ENCODE measurements around the gene VPREB1. TPM values are rescaled to one million over a fixed set of nuclear protein-coding genes. Genes with fewer than 3 reads are reported as not detected.
"Not testable (repeated sequence)": the region's sequence is repeated elsewhere in the genome, so short reads cannot be mapped to it uniquely, and the experiment has no call there.

The VPREB1 gene
- total RNA-seq, 2 experiments from 2014 or later, result not detected

DNA sequence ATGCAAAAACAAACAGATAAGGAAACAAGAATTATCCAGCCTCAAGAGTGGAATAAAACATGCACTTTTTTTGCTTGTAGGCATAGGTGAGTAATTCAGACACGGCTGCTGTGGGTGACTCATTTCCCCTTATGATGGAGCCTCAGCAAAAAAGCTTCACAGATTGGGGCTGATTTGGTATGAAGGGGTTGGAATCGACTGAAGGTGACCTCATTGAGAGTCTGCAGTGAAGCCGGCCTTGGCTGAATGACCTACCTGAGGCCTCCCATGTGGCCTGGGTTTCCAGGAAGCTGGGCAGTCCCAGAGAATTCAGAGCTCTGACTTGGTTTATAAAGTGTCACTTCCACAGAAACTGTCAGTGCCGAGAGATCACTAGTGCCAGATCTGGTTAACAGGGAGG, 34.2 kb upstream of the VPREB1 start:
- ChIA-PET POLR2A (no interaction called here), CTCF (interaction anchor here (1.5 to 1.6 kb wide), 2 partner anchors 22 to 25 kb away, joined by 4 to 8 read pairs; no protein-coding TSS in a partner anchor)

DNA sequence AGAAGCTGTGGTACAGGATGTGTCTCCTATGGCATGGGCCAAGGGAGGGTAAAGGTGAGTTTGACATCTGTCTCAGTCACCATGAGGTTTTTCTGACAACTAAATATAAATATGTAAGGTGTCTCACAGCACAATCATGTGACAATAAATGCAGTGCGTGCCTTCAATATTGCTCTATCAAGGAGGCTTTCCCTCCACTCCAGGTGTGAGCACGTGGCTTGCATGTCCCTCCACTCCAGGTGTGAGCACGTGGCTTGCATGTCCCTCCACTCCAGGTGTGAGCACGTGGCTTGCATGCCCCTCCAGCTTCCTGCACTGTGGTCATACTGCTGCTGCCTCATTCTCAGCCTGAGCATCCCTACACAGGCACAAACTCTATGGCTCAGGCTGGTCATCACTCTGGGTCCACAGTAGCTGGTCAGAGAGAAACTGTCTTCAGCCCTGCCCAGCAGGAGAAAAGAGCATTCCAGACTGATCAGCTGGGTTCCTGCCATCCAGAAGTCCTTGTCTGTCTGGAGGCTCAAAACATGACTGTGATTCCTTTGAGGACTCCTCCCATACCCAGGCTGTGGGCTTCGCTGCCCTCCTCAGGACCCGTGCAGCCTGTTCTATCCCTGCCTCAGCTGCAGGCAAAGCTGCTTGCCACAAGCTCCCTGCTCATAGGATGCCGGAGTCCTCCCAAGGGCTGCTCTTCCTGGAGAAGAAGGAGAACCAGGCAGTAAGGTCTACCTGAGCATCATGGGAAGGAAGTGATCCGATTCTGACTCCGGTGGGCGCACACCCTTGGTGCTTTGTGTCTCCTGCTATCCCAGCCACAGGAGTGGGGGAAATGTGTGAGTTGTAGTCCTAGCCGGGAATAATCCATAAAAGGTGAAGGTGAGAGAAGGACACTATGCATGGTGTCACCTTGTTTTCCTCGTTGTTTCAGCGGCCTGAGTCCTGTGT, 33.4 kb upstream of the VPREB1 start:
- ChIA-PET POLR2A (no interaction called here), CTCF (interaction anchor here (1.5 to 1.6 kb wide), 2 partner anchors 21 to 24 kb away, joined by 4 to 8 read pairs; no protein-coding TSS in a partner anchor)

DNA sequence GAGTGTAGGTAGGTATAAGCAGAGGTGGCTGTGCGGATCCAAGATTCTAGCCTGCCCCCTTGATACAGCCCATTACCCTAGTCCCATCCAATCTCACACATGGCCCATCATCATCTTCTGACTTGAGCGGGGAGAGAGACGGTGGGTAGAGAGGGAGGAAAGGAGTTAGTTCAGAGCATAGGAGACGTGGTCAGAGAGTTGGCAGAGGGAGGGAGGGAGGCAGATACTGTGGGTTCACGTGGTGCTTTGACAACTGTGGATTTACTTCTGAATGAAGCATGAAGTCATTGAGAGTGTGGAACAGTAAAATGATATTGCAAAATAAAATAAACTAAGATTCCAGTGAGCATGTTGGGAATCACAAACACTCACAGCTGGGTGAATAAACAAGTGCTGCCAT, 31.4 kb upstream of the VPREB1 start:
- ChIA-PET CTCF (no interaction called here), POLR2A (no interaction called here)

DNA sequence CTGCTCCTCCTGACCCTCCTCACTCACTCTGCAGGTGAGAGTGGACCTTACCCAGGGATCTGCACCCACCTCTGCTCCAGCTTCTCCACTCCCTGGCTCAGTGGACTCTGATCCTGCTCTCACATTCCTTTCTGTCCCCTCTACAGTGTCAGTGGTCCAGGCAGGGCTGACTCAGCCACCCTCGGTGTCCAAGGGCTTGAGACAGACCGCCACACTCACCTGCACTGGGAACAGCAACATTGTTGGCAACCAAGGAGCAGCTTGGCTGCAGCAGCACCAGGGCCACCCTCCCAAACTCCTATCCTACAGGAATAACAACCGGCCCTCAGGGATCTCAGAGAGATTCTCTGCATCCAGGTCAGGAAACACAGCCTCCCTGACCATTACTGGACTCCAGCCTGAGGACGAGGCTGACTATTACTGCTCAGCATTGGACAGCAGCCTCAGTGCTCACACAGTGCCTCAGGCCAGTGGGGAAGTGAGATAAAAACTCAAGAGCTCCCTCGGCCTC, 29.7 kb upstream of the VPREB1 start:
- POLR2A ChIA-PET, result no interaction called here
- CTCF ChIA-PET, result interaction anchor here (1.0 kb wide), 1 partner anchor 20 kb away, joined by 3 read pairs; no protein-coding TSS in a partner anchor

DNA sequence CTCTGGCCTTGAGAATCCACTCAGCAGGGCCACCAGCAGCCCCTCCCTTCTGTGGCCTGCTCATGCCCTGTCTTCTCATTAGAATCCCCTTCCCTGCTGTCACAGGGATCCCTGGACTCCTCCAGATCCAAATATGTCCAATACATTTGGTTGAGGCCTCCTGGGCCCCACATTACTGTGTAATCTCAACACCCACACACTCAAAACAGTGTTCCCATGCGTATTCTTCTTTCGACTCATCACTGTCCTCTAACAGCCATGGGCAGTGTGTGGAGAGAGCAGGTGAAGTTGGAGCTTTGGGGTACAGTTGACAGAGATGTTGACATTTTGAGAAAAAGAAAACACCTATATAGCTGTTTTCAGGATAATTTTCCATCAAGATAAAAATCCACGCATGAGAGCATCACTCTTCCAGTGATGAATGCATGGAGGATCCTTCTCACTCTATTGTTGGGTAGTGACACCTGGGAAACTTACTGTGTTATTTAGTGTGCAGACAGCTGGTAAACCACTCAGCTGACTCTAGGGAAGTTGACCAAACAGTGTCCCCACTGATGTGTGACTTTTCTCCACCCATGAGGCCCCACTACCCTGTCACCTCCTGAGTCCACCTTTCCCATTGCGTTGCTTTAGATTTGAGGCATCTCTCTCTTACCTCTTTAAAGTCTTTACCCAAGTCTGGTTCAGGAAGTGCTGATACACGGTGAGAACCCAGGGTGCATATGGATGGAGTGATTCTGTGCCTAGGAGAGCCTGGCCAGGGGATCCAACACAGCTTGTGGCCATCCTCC, 28.7 kb upstream of the VPREB1 start:
- ChIA-PET POLR2A (no interaction called here), CTCF (interaction anchor here (1.0 to 2.1 kb wide), 3 partner anchors 8 to 20 kb away, joined by 4 to 7 read pairs (median 5); no protein-coding TSS in a partner anchor)

DNA sequence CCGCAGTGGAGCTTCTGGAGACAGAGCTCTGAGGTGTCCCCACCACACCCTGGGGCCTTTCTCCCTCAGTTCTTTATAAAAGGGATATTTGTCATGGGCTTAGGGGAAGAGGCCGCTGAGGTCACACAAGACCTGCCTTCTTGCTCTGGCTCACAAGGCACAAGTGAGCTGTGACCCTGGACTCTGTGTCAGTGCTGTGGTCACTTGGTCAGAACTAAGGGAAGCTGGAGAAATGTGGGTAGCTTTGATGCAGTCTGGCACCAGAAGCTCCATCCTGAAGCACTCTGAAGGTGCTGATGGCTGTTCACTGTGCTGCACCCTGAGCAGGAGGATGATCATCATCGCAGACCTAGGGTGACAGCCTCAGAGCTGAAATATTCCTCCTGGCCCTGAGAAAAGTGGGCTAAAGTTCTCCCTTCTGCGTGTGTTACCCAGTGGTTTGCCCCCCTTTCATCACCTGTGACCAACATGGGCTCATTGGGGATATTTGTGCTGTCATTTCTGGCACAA, 28.1 kb upstream of the VPREB1 start:
- ChIA-PET POLR2A (no interaction called here), CTCF (interaction anchor here (1.0 to 2.1 kb wide), 3 partner anchors 9 to 19 kb away, joined by 4 to 7 read pairs (median 5); no protein-coding TSS in a partner anchor)

DNA sequence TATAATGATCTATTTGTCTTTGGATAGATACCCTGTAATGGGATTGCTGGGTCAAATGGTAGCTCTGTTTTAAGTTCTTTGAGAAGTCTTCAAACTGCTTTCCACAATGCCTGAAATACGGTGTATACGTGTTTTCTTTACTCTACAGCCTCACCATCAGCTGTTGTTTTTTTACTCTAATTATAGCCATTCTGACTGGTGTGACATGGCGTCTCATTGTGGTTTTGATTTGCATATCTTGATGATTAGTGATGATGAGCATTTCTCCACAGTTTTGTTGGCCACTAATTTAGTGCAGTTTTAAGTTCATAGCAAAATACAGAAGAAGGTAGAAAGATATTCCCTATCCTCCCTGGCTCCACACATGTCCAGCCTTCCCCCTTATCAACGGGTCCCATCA, 26.3 kb upstream of the VPREB1 start:
- POLR2A ChIA-PET, result no interaction called here
- CTCF ChIA-PET, result interaction anchor here (1.4 kb wide), 1 partner anchor 10 kb away, joined by 6 read pairs; no protein-coding TSS in a partner anchor

DNA sequence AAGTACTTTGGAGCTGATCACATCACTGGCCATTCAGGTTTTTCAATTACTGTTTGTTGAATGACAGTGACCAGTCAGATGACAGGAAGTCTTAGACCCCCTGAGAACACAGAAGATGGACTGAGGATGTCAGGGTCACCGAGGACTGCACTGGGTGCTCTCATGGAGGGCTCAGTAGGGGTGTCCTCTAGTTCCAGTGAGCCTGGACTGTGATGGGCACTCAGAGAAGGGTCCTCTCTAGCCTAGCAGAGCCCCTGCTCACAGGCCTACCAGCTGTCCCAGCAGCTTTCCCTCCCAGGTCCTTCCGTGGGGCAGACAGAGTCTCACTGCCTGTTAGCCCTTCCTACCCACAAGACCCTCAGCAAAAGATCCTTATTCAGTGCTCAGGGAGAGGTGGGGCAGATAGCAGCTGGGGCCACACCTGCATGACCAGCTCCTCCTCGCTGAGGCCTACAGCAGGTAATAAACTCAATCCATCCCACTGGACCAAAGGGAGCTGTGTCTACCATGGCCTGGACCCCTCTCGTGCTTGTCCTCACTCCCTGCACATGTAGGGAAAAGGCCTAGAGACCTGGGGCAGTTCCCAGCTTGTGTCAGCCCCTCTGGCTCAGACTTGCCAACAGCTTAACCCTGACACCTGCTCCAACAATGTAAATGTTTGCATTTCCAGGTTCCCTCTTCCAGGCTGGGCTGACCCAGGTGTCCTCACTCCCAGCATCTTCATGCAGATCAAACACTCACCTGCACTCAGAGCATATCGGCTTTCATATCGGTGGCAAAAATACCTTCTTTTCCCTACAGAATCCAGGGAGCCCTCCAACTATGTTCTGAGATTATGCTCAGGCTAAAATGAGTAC, 25.2 kb upstream of the VPREB1 start:
- ChIA-PET CTCF (interaction anchor here (1.4 kb wide), 1 partner anchor 11 kb away, joined by 6 read pairs; no protein-coding TSS in a partner anchor), POLR2A (no interaction called here)

DNA sequence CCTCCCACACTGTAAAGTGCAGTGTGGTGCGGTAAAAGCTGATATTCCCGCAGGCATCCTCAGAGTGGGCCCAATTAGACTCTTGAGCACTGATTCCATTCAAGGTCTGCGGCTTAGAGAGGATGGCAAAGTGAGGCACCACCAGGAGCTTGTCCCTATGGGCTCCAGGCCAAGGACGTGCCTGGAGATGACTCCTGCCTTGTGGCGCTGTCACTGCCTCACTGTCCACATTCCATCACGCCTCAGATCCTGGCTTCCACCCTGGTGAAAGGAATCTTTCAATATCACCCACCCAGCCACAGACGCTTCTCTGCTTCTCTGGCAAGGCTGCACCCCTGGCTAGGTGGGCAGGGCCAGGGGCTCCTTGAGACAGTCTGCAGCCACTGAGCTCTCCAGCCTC, 23.5 kb upstream of the VPREB1 start:
- CTCF ChIA-PET, POLR2A ChIA-PET: not testable (repeated sequence)

DNA sequence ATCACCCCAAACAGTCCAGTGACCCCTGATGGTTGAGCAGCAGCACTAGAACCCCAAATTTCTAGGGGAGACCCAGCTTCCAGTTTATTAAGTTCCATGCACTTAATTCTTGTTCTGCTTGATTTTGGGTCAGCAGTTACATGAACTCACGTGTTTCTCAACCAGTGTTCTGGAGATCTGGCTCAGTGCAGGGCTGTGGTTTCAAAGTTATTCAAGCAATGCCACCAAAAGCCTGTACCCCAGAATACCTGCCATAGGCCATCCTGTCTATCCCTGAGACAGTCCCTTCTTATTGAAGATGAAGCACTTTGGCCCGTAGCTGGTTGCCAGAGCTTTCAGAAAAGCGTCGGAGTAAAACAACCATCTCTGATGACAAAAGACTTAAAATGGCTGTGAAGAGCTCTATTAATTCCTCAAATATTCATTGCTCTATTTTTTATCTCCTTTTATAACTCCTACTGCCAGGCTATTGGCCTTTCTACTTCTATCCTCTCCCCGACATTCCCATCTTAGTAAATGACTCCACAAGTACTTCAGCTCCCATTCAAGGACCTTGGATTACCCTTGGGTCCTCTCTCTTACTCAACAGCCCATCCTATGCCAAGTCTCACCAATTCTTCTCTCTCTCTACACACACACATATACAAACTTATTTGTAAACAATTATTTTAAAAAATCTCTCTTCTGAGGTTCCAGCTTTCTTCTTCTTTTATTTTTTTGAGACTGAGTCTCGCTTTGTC, 18.0 kb upstream of the VPREB1 start:
- POLR2A ChIA-PET, result no interaction called here

DNA sequence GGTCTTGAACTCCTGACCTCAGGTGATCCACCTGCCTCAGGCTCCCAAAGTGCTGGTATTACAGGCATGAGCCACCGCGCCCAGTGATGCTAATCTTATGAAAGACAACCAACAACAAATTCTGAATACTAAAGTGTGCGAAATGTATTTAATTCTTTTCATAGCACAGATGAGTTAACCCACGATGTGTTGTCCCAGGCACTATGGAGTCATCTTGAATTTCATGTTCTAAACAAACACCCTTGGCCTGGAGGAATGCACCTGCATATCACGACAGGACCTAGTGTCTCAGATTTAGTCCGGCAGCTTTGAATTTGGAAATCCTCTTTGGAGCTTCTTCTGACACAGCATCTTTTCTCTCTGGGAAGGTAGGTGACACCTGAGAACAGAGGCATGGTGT, 16.2 kb upstream of the VPREB1 start:
- ChIA-PET POLR2A (no interaction called here), CTCF (no interaction called here)

More for the DNA sequence above, 18.0 kb upstream of the VPREB1 start:
- CTCF ChIA-PET, result interaction anchor here (0.6 to 1.7 kb wide), 6 partner anchors 9 to 31 kb away, joined by 3 to 7 read pairs (median 3); no protein-coding TSS in a partner anchor

DNA sequence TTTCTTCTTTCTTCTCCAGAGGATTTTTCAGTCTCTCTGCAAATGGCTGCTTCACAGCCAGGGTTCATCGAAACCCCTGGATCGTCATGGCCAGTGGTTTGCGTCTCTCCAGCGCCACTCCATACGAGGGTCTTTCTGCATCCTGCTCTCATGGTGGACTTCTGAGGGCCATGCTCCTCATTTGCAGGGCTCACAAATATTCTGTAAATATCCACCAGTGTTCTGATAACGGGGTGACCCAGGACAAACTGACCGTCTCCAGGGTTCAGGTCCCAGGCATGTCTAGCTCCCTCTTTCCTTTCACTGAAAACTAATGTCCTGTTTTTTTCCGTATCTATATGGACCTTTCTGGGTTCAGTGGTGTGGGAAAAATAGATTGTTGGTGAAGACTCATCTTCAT, 15.7 kb upstream of the VPREB1 start:
- ChIA-PET POLR2A (no interaction called here), CTCF (no interaction called here)

DNA sequence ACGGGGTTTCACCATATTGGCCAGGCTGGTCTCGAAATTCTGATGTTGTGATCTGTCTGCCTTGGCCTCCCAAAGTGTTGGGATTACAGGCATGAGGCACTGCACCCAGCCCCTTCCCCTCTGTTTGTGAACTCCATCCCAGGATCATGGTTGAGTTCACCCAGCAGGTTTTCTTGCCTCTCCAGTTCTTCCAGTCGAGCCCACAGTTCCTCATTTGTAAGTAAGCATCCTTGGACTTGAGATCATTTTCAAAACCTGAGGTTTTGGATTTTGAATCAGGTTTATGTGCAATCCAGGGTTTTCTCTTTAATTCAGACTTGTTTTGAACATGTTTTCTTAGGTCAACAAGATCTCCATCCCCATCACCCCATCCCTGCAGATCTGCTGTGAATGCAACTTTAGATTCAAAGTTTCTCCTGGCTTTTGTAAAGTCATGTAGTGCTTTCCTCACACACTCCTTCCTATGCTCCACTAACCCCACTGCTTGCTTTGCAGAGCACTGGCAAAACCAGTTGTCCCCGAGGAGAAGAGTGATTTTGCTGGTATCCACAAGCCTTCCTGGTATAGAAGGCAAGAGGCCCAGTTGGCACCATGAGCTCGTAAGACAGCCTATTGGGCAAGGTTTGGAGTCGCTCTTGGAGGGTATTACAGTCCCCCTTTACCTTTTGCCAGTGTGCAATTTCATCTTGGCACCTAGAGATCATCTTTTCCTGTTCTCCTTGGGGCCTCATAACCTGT, 14.7 kb upstream of the VPREB1 start:
- ChIA-PET CTCF (no interaction called here), POLR2A (no interaction called here)

DNA sequence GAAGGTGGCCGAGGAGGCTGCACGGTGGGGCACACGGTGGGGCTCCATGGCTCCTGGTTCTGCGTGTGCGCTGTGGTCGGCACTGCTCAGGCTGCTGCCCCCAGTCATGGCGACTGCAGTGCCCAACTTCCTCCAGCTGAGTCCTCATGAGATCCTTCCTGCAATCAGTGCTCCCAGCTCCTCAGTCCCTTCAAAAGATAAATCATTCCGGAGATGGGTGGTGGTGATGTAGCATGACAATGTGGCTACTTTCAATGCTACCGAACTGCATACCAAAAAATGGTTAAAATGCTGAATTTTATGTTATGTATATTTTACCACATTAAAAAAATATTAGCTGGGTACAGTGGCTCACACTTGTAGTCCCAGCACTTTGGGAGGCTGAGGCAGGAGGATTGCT, 14.1 kb upstream of the VPREB1 start:
- ChIA-PET CTCF (no interaction called here), POLR2A (no interaction called here)

DNA sequence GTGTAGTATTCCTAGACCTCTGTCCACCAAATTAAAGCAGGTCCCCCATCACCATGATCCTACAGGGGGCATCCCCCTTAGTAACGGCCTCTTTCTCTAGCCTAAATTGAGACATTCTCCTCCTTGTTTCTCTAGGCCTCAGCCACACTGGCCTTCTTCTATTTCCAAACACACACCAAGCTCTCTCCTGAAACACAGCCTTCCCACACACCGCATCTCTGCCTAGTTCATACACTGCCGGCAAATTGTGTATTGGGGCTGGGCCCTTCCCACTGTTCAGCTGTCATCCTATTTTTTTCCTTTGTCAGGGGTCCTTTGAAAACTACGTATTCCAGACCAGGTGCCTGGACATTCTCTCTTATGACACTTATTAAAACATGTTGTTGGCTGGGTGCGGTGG, 11.5 kb upstream of the VPREB1 start:
- ChIA-PET CTCF (interaction anchor here (1.4 to 1.6 kb wide), 2 partner anchors 25 to 32 kb away, joined by 3 to 6 read pairs; no protein-coding TSS in a partner anchor), POLR2A (no interaction called here)

DNA sequence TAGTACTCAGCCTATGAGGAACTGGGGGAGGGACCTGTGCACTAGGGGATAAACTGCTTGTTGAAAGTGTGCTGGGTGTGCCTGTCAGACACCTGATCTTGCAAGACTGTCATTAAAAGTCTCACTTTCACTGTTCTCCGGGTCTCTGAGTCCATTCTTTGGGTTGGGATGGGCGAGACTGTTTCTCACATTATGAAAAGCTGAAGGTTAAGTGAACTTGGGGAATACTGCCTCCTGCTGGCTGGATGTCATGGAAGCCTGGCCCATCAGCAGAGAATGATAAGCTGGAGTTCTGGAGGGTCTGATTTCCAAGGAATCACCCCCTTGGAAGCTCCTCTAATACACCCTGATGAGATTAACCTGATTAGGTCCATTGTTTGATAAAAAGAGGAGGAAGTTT, 9.0 kb upstream of the VPREB1 start:
- CTCF ChIA-PET, result interaction anchor here (0.9 to 5.2 kb wide), 11 partner anchors 9 to 263 kb away, joined by 3 to 55 read pairs (median 5); no protein-coding TSS in a partner anchor
- POLR2A ChIA-PET, result no interaction called here

DNA sequence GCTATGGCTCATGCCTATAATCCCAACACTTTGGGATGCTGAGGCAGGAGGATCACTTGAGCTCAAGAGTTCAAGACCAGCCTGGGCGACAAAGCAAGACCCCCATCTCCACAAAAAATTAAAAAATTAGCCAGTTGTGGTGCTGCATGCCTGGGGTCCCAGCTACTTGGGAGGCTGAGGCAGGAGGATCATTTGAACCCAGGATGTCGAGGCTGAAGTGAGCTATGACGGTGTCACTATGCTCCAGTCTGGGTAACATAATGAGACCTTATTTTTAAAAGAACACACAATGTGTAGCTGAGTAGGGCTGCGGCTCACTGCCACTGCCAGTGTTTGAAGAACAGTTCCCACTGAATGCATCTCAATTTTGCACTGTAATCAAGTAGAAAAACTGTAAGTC, 7.1 kb upstream of the VPREB1 start:
- CTCF ChIA-PET, result interaction anchor here (1.6 to 5.2 kb wide), 2 partner anchors 30 to 35 kb away, joined by 4 to 55 read pairs; no protein-coding TSS in a partner anchor

More for the DNA sequence above, 7.1 kb upstream of the VPREB1 start:
- POLR2A ChIA-PET, result no interaction called here

Measured in activated CD8-positive, alpha-beta memory T cell treated with anti-CD3 and anti-CD28 coated beads for 36 hours (primary cell).